GM10248 (cell line): Measurements from ENCODE around the gene ENOX1.

Source experiments
- CTCF ChIA-PET: fragments of 300-600 bp; sonication (Branson Sonifier 250); formaldehyde crosslinking; extraction: SDS; loops from one replicate; lab custom pipeline; 2021; ENCODE audit warnings: antibody characterized with exemption; lab: Yijun Ruan, JAX
- POLR2A ChIA-PET: fragments of 350-650 bp; sonication (Branson Sonifier 250); formaldehyde crosslinking; extraction: SDS; loops from one replicate; lab custom pipeline; 2020; ENCODE audit warnings: antibody characterized with exemption; lab: Yijun Ruan, JAX
- DNase-seq: peaks from one replicate; pipeline ENCODE4 v3.0.0; 2012; ENCODE audit errors: extremely low spot score
- TF ChIP-seq, protein P1 (sequence below): IDR thresholded peaks from 2 replicates; pipeline ENCODE4 v1.5.1; 2012; ENCODE audit warnings: mild to moderate bottlenecking, low read depth; ENCODE audit errors: extremely low read depth, missing control alignments, control extremely low read depth

ENOX1 gene

DNA sequence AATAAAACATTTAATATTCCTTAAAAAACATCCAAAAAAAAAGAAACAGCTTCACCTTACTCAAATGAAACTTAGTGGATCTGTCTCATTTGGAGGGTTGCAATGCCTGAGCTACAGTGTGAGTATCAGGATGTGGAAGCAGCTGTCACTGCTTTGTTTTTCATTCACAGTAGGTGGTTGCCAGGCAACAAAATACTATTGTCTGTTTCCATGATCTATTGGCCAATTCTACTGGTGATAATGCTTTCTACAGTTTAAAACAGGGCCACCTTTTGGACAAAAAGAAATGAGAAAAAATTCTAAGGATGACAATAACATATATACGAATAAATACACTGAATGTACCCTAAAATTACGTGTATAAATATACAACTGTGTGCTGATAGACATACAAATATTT, 3.0 kb downstream of the ENOX1 start:
- DNase-seq, result no peak
- CTCF ChIA-PET, result interaction anchor here (1.7 kb wide), 1 partner anchor 8 kb away, joined by 4 read pairs; no protein-coding TSS in a partner anchor
- TF ChIP-seq, protein P1, sequence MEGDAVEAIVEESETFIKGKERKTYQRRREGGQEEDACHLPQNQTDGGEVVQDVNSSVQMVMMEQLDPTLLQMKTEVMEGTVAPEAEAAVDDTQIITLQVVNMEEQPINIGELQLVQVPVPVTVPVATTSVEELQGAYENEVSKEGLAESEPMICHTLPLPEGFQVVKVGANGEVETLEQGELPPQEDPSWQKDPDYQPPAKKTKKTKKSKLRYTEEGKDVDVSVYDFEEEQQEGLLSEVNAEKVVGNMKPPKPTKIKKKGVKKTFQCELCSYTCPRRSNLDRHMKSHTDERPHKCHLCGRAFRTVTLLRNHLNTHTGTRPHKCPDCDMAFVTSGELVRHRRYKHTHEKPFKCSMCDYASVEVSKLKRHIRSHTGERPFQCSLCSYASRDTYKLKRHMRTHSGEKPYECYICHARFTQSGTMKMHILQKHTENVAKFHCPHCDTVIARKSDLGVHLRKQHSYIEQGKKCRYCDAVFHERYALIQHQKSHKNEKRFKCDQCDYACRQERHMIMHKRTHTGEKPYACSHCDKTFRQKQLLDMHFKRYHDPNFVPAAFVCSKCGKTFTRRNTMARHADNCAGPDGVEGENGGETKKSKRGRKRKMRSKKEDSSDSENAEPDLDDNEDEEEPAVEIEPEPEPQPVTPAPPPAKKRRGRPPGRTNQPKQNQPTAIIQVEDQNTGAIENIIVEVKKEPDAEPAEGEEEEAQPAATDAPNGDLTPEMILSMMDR, result no peak
- POLR2A ChIA-PET, result no interaction called here

DNA sequence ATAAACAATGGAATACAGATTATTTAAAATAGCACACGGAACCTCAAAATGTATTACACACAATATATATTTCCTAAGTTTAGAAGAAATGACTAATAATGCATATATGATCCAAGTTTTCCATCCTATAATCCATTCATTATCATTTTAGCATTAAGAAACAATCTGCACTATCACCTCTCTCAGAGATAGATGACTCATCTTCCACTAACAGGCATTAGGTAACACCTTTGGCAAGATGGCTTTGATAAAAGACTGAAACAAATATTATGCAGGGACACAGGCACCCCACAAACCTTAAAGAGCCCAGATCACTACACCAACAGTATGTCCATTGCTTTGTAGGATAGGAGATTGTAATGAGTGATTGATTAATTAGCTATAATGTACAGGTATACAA, 4.1 kb downstream of the ENOX1 start:
- TF ChIP-seq, protein P1, result no peak
- CTCF ChIA-PET, result interaction anchor here (1.7 kb wide), 1 partner anchor 9 kb away, joined by 4 read pairs; no protein-coding TSS in a partner anchor
- DNase-seq, result no peak
- POLR2A ChIA-PET, result no interaction called here

DNA sequence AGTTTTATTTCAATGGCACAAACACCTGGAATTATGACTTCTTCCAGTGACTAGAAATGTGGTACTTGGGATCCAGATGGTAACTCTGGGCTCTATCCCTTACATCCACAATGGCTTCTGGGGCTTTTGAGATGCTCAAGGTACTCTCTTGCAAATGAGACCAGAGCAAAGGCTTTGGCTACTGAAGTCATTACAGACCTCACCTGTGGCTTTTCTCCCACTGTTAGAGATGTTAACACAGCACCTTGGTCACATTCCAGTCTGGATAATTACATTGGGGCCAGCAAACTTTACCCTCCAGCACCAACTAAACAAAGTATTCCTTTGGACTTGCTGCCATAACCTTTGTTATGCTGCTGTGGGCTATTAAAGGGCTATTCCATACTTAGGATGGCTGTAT, 6.1 kb downstream of the ENOX1 start:
- TF ChIP-seq, protein P1, result no peak
- no peak for DNase-seq
- CTCF ChIA-PET, result no interaction called here
- POLR2A ChIA-PET, result no interaction called here

DNA sequence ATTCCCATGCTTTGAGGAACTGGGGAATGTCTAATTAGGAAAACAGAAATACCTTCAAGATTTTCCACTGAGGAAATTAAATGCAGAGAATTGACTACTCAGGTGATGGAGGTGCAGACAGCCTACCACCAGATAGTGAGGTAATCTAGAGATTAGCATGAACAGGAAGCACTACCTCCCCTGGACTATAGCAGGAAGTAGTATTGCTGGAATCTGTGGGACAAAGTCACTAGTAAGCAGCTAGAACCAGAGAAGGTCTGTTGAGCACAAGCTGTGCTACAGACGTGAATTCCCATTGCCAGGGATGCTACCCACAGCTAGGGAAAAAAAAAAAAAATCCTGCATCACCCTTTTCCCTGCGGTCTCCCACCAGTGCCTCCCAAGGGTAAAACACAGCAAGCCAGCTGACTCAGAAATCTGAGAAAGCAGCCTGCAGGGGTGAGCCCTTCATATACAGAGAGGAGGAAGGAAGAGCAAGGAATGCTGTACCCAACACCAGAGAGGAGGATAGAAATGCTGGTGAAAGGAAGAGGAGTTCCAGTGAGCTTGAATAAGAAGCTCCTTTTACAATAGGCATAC, 10.2 kb downstream of the ENOX1 start:
- POLR2A ChIA-PET, result no interaction called here
- CTCF ChIA-PET, result interaction anchor here (1.0 to 2.8 kb wide), 3 partner anchors 12 to 28 kb away, joined by 3 to 7 read pairs (median 3); no protein-coding TSS in a partner anchor
- no peak for DNase-seq
- TF ChIP-seq, protein P1, result no peak

DNA sequence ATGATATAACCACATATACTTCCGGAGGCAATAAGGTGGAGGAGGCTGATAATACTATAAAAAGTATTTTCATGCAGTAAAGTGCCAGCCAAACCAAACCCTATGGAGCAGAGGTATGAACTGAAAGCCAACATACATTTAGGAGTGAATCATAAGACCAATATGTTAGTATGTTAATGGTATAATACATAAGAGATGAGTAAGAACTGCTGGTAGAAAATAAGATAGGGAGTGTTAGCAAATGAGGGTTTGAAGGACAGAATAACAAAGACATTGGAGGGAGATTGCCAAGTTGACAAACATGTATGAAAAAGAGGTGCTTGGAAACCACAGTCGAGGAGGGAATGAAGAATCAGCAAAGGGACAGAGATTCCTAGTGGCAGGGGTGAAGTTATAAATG, 10.8 kb downstream of the ENOX1 start:
- CTCF ChIA-PET, result interaction anchor here (1.0 to 2.8 kb wide), 3 partner anchors 11 to 29 kb away, joined by 3 to 7 read pairs (median 3); no protein-coding TSS in a partner anchor
- DNase-seq, result no peak
- TF ChIP-seq, protein P1, result no peak
- POLR2A ChIA-PET, result no interaction called here

DNA sequence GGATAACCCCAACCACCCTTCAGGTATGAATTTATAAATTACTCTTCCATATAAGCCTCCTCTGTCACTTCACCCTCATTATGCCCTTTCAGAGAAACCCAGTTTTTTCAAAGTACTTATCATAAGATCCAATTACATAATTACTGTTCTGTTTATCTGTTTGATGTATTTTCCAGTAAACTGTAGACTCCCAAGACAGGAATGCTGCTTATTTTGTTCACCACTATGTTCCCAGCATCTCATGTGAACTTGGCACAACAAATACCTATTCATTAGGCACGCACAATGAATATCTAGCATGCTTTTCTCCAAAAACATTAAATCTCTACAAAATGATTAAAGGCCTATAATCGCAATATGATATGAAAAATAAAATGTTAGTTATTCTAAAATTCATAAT, 13.2 kb downstream of the ENOX1 start:
- ChIA-PET CTCF (interaction anchor here (1.6 kb wide), 1 partner anchor 13 kb away, joined by 4 read pairs; the partner anchor contains the start of gene ENOX1), POLR2A (no interaction called here)

More for the DNA sequence above, 13.2 kb downstream of the ENOX1 start:
- TF ChIP-seq, protein P1, result no peak
- no peak for DNase-seq
